Measurements from ENCODE around the gene STXBP1. TPM values are rescaled to one million over a fixed set of nuclear protein-coding genes. Genes with fewer than 3 reads are reported as not detected.

The STXBP1 gene
- total RNA-seq, 1 donor from 2014 or later, result 23.4 TPM

DNA sequence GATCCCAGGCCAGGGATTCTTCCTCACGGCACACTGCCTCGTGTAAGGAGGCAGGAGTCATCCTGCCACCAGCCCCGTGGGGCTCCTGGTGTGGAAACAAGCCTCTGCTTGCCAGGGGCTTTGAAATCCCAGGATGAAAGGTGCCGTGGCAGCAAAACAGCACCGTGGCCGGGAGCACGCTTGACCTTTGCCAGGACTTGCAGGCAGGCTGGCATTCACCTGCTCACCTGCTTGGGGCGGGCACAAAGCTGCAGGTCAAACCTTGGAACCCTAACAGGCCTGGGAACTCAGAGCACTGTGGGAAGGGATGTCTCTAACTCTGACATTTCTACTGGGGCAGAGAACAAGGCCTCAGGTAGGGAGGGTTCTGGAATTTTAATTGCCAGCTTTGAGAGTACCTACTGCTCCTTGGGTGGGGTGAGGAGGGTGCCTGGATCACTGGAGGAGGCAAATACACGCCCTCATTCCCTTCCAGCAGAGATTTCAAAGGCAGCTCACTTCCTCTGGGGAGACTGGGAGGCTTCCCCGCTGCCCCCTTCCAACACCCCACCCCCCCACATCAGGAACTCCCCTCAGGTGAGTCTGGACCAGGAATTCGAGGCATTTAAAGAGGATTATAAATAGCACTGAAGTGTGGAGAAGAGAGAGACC lies 45.6 kb upstream of the STXBP1 start:
- H3K4me3 Mint-ChIP-seq (ENCODE audit: low read depth), result peak overlapping the region; percentile 71
- H3K36me3 Mint-ChIP-seq (ENCODE audit: insufficient read depth), result peaks cover 5% of the 10 kb centered on the region
- H3K4me1 Mint-ChIP-seq (ENCODE audit: low read depth), result peaks cover 24% of the 10 kb centered on the region
- DNase-seq (ENCODE audit: low spot score, unreplicated experiment), result no peak
- H3K9me3 Mint-ChIP-seq (ENCODE audit: low read depth), result no peaks in the 10 kb centered on the region
- H3K27ac Mint-ChIP-seq, result no peak overlapping the region
- H3K27me3 Mint-ChIP-seq, result no peaks in the 10 kb centered on the region
- TF ChIP-seq, protein P1, sequence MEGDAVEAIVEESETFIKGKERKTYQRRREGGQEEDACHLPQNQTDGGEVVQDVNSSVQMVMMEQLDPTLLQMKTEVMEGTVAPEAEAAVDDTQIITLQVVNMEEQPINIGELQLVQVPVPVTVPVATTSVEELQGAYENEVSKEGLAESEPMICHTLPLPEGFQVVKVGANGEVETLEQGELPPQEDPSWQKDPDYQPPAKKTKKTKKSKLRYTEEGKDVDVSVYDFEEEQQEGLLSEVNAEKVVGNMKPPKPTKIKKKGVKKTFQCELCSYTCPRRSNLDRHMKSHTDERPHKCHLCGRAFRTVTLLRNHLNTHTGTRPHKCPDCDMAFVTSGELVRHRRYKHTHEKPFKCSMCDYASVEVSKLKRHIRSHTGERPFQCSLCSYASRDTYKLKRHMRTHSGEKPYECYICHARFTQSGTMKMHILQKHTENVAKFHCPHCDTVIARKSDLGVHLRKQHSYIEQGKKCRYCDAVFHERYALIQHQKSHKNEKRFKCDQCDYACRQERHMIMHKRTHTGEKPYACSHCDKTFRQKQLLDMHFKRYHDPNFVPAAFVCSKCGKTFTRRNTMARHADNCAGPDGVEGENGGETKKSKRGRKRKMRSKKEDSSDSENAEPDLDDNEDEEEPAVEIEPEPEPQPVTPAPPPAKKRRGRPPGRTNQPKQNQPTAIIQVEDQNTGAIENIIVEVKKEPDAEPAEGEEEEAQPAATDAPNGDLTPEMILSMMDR (IDR thresholded peaks at IDR 0.05; ENCODE audit: unreplicated experiment), result no peak

DNA sequence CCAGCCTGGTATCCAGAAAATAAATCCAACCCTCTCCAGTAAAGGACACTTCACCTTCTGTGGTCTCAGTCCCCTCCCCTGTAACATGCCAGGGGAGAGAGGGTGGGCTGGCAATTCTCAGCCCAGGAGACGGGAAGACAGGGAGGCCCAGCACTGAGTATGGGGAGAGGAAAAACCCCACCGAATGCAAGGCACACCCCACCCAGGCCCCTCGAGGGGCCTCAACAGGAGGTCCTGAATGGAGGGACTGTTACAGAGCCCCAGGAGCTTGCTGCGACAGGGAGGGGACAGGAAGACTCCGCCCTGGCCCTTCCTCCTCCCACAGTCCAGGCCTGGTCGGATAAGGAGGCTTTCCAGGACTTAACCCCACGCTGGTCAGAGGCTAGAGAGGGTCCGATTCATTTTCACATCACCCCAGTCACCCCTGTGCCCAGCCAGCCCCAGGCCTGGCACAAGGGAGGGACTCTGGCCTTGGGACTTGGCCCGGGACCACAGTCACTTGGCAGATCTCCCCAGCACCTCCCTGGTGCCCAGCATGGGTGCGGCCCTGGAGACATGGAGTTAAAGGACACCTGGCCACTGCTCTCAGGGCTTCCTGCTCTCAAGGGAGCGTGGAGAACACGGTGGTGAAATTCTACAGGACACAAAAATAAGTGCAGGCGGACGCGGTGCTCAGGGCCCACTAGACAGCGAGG lies 44.9 kb upstream of the STXBP1 start:
- H3K27me3 Mint-ChIP-seq, result no peaks in the 10 kb centered on the region
- no peaks in the 10 kb centered on the region for H3K9me3 Mint-ChIP-seq (ENCODE audit: low read depth)
- H3K27ac Mint-ChIP-seq, result peak overlapping the region; percentile 86
- peak overlapping the region; percentile 71 for H3K4me3 Mint-ChIP-seq (ENCODE audit: low read depth)
- peaks cover 5% of the 10 kb centered on the region for H3K36me3 Mint-ChIP-seq (ENCODE audit: insufficient read depth)
- H3K4me1 Mint-ChIP-seq (ENCODE audit: low read depth), result peaks cover 24% of the 10 kb centered on the region
- no peak for DNase-seq (ENCODE audit: low spot score, unreplicated experiment)
- TF ChIP-seq, protein P1 (IDR thresholded peaks at IDR 0.05; ENCODE audit: unreplicated experiment), result no peak

DNA sequence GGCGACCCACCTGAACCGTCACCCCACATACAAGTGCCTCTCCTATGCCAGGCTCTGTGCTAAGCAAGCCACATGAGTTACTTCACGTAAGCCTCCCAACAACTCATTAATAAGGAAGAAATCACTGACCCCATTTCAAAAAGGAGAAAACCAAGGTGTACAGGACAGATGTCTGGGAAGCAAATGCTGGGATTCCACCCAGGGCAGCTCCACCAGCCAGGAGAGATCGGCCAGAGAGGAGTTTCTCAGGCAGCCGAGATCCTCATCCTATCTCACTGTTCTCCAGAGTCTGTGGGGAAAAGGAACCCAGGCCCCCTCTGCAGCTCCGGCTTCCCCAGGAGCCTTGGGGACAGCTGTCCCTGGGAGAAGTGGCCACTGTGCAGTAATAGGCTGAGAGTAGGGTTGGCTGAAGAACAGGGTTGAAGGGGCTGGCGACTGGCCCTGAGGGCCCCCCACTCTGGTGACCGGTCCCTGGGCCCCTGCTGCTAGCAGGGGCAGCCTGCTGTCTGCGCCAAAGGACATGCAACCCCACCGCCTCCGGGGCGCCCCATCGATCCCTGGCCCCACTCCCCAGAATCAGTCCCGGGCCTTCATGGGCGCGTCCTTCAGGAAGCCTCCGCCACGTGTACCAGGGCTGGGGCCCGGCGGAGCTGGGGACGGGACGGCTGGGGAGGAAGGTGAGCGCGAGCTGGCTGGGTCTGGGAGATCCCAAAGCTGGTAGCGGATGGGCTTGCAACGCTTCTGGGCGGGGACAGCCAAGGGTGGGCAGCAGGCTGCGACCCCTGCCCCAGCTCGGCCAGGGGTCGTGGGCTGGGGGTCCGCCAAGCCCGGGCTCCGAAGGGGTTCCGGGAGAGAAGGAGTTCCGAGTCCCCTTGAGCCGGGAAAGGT lies 44.1 kb upstream of the STXBP1 start:
- no peak for DNase-seq (ENCODE audit: low spot score, unreplicated experiment)
- Mint-ChIP-seq H3K4me3 (ENCODE audit: low read depth) (peak overlapping the region; percentile 71), H3K9me3 (ENCODE audit: low read depth) (no peaks in the 10 kb centered on the region), H3K27me3 (no peaks in the 10 kb centered on the region), H3K27ac (peak overlapping the region; percentile 86), H3K36me3 (ENCODE audit: insufficient read depth) (peaks cover 3% of the 10 kb centered on the region), H3K4me1 (ENCODE audit: low read depth) (peaks cover 22% of the 10 kb centered on the region)
- TF ChIP-seq, protein P1 (IDR thresholded peaks at IDR 0.05; ENCODE audit: unreplicated experiment), result no peak

DNA sequence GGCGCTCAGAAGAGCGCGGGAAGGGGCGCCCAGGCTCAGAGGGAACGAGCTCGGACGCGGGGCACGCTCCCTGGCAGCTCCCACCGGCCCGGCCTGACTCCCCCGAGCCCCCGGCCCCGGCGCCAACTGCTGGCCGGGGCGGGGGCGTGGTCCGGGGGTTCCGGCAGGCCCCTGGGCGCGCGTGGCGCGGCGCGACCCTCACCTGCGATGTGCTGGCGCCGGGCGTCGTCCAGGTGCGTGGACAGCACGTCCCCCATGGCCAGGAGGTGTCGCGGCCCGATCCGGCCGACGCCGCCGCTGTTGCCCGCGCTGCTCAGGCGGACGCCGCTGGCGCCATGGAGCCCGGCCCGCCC lies 43.5 kb upstream of the STXBP1 start:
- no peak for DNase-seq (ENCODE audit: low spot score, unreplicated experiment)
- Mint-ChIP-seq H3K9me3 (ENCODE audit: low read depth) (no peaks in the 10 kb centered on the region), H3K4me3 (ENCODE audit: low read depth) (peak overlapping the region; percentile 71), H3K4me1 (ENCODE audit: low read depth) (peaks cover 21% of the 10 kb centered on the region), H3K36me3 (ENCODE audit: insufficient read depth) (no peaks in the 10 kb centered on the region), H3K27ac (no peak overlapping the region), H3K27me3 (no peaks in the 10 kb centered on the region)
- TF ChIP-seq, protein P1 (IDR thresholded peaks at IDR 0.05; ENCODE audit: unreplicated experiment), result no peak

Measured in progenitor cell of endocrine pancreas (in vitro differentiated cells).